Kidney (tissue), 14 donors: ENCODE results near the gene RPTOR. TPM values are rescaled to one million over a fixed set of nuclear protein-coding genes. Genes with fewer than 3 reads are reported as not detected.

Experiments used
- DNase-seq, 5 donors: peaks; one replicate each; pipeline ENCODE4 v3.0.0-alpha.2; 2013 to 2020
- FAIRE-seq: peaks from 2 replicates; lab custom pipeline; 2012; peaks lifted over from hg19 to GRCh38; lab: Jason Lieb, UNC
- H3K27ac ChIP-seq, 2 donors: one replicate each; pipeline ENCODE4 v1.7.0; 2013; ENCODE audit warnings: low read depth in 2 of 2, low read length in 2 of 2, inconsistent platforms in 1 of 2
- H3K27me3 ChIP-seq: one replicate; pipeline ENCODE4 v1.7.1; 2013; ENCODE audit warnings: low read length, inconsistent platforms; ENCODE audit not compliant: control insufficient read depth, insufficient read depth
- H3K36me3 ChIP-seq, 3 donors: one replicate each; pipeline versions ENCODE4 v1.7.0 to v1.7.1; 2013; ENCODE audit warnings: low read length in 3 of 3, control low read depth in 1 of 3, inconsistent platforms in 1 of 3; ENCODE audit not compliant: insufficient read depth in 3 of 3, control insufficient read depth in 2 of 3
- H3K4me1 ChIP-seq, 3 donors: one replicate each; pipeline versions ENCODE4 v1.7.0 to v1.7.1; 2013; ENCODE audit warnings: low read length in 3 of 3, inconsistent platforms in 1 of 3, low read depth in 1 of 3; ENCODE audit not compliant: control insufficient read depth in 2 of 3, insufficient read depth in 2 of 3
- H3K4me3 ChIP-seq, 3 donors: one replicate each; pipeline versions ENCODE4 v1.7.0 to v1.8.1; 2013; ENCODE audit warnings: low read length in 3 of 3, control low read depth in 1 of 3, inconsistent platforms in 1 of 3
- H3K9ac ChIP-seq, 3 donors: one replicate each; pipeline versions ENCODE4 v1.7.0 to v1.7.1; 2013; ENCODE audit warnings: low read length in 3 of 3, control low read depth in 1 of 3, inconsistent platforms in 1 of 3
- H3K9me3 ChIP-seq, 3 donors: one replicate each; pipeline versions ENCODE4 v1.7.0 to v1.7.1; 2013; ENCODE audit warnings: low read length in 3 of 3, control low read depth in 1 of 3, inconsistent platforms in 1 of 3; ENCODE audit not compliant: control insufficient read depth in 2 of 3, insufficient read depth in 1 of 3
- intact Hi-C: fragments of 100-400 bp; cut with DNase I; formaldehyde crosslinking; loops from one replicate; pipeline ENCODE4 v1.11.1; 2022
- polyA plus RNA-seq: library from polyadenylated mRNA; stranded (reverse); fragments of 350-450 nt; fragmentation: Illumina TruSeq; extraction: RNeasy Lipid Tissue Mini Kit (QIAGEN cat#74804); gene quantifications from one replicate; pipeline ENCODE4 v1.2.3, GENCODE V29; 2014; ENCODE audit warnings: low read depth, low replicate concordance; ENCODE audit not compliant: insufficient read depth
- total RNA-seq: library from RNA; stranded (reverse); fragmentation: NEBNext Ultra II Directional; extraction: Animal tissue kit (Norgen Biotek cat#: 25700); gene quantifications from one replicate; pipeline ENCODE4 v1.2.1, GENCODE V29; 2021
- TF ChIP-seq, protein P1 (sequence below): IDR thresholded peaks from 3 replicates; pipeline ENCODE4 v1.5.1; 2012; ENCODE audit warnings: mild to moderate bottlenecking, moderate library complexity, borderline replicate concordance; ENCODE audit not compliant: insufficient read depth; ENCODE audit errors: extremely low read depth
- donor health status: control.
- donor health status: control.
- donor health status: control.
- donor health status: control.
- donor health status: control.
- donor health status: DM: yes; HTN: yes; CAD: no.
- donor health status: Normal renal cell carcinoma (clear cell type).

Gene RPTOR
- total and polyA plus RNA-seq, 2 donors from 2014 or later: 5.5 to 37.6 TPM

DNA sequence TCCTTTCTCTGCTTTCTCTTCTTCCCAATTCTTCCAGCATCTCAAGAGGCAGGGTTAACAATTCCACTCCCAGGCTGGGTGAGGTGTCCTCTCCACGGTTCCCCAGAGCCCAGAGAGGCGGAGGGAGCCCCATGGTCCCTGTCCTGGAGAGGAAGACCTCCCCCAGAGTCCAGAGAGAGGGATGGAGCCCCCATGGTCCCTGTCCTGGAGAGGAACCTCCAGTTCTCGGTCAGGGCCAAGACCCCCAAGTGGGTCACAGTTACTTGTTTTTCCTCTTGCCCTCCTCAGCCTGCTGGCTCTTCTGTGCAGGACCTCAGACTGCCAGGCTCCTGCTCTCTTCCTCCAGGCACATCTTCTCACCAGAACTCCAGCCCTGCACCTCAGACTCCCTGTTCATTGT, 135.2 kb downstream of the RPTOR start:
- DNase-seq (no peak), FAIRE-seq (no peak)
- Histone ChIP-seq H3K4me3 (no peak overlapping the region), H3K27me3 (no peaks in the 10 kb centered on the region), H3K27ac (no peak overlapping the region), H3K4me1 (peaks cover 0 to 2% (median 0%) of the 10 kb centered on the region in 3 donors), H3K36me3 (no peaks in the 10 kb centered on the region), H3K9ac (no peak overlapping the region), H3K9me3 (no peaks in the 10 kb centered on the region)
- intact Hi-C loops: no loop called here
- TF ChIP-seq, protein P1, sequence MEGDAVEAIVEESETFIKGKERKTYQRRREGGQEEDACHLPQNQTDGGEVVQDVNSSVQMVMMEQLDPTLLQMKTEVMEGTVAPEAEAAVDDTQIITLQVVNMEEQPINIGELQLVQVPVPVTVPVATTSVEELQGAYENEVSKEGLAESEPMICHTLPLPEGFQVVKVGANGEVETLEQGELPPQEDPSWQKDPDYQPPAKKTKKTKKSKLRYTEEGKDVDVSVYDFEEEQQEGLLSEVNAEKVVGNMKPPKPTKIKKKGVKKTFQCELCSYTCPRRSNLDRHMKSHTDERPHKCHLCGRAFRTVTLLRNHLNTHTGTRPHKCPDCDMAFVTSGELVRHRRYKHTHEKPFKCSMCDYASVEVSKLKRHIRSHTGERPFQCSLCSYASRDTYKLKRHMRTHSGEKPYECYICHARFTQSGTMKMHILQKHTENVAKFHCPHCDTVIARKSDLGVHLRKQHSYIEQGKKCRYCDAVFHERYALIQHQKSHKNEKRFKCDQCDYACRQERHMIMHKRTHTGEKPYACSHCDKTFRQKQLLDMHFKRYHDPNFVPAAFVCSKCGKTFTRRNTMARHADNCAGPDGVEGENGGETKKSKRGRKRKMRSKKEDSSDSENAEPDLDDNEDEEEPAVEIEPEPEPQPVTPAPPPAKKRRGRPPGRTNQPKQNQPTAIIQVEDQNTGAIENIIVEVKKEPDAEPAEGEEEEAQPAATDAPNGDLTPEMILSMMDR: no peak

DNA sequence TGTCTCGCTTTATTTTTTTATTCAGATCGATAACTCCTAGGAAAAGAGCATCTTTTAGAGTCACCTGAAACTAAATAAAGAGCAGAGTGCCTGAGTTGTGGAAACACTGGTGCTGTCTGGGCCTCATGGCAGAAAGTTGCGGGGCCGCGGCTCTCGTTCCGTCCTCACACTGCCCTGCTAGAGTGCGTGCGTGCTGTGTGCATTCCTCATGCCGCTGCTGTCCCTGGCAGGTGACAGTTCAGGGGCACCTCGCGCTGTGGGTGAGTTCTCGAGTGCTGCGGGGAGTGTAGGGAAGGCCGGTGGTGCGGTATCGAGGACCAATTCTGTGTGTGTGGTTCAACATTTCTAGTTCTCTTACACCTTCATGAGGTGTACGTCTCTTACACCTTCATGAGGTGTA, 136.6 kb downstream of the RPTOR start:
- TF ChIP-seq, protein P1: no peak
- Histone ChIP-seq H3K4me1 (peaks cover 0 to 2% (median 0%) of the 10 kb centered on the region in 3 donors), H3K27me3 (no peaks in the 10 kb centered on the region), H3K9ac (no peak overlapping the region), H3K9me3 (no peaks in the 10 kb centered on the region), H3K4me3 (no peak overlapping the region), H3K27ac (no peak overlapping the region), H3K36me3 (no peaks in the 10 kb centered on the region)
- FAIRE-seq (no peak), DNase-seq (no peak)
- intact Hi-C loops: no loop called here

DNA sequence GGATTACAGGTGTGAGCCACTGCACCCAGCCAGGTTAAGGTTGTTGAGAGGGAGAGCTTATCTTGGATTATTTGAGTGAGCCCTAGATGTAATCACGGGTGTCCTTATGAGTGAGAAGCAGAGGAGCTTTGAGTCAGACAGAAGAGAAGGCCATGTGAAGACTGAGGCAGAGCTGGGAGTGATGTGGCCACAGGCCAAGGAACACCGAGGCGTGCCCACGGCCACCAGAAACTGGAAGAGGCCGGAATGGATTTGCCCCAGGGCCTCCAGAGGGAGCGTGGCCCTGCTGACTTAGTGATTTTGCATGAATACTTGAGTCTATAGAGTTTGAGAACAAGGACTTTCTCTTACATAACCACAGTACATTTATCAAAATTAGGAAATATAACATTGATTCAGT, 137.7 kb downstream of the RPTOR start:
- intact Hi-C loops: no loop called here
- H3K9me3 ChIP-seq: no peaks in the 10 kb centered on the region
- FAIRE-seq (no peak), DNase-seq (no peak)
- H3K4me3 ChIP-seq: no peak overlapping the region
- no peak overlapping the region for H3K27ac ChIP-seq
- H3K27me3 ChIP-seq: no peaks in the 10 kb centered on the region
- H3K9ac ChIP-seq: no peak overlapping the region
- TF ChIP-seq, protein P1: no peak
- no peaks in the 10 kb centered on the region for H3K36me3 ChIP-seq
- peaks cover 0 to under 1% (median 0%) of the 10 kb centered on the region in 3 donors for H3K4me1 ChIP-seq

DNA sequence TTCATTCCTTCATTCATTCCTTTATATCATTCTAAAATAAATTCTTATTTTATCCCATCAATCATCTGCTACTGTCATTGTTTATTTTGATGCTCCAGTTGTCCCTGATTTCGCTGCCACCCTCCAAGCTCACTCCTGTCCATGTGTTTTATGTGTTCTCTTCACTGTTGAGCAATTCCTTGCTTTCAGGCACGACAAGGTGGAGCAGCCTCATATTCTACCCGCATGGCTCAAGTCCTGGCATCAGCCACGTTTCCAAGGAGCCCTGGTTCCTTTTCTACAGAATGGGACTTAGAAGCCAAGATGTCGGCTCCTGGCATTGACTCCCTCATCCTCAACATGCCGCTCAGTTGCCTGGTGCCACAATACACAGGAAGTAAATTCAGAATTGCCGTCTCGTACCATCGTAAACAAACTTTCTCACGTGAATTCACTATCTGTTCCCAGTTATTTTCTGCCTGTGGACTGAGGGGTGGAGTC, 139.0 kb downstream of the RPTOR start:
- intact Hi-C loops: no loop called here
- Histone ChIP-seq H3K27ac (no peak overlapping the region), H3K9me3 (no peaks in the 10 kb centered on the region), H3K27me3 (no peaks in the 10 kb centered on the region), H3K4me1 (no peaks in the 10 kb centered on the region), H3K4me3 (no peak overlapping the region), H3K9ac (no peak overlapping the region), H3K36me3 (no peaks in the 10 kb centered on the region)
- TF ChIP-seq, protein P1: no peak
- FAIRE-seq (no peak), DNase-seq (no peak)
